Esophagus muscularis mucosa (tissue), 4 donors: ENCODE measurements around the gene RAB5A. TPM values are rescaled to one million over a fixed set of nuclear protein-coding genes. Genes with fewer than 3 reads are reported as not detected.
A peak's percentile ranks its signal among the peaks of the same experiment; 100 is the strongest.
"Not testable (repeated sequence)": the region's sequence is repeated elsewhere in the genome, so short reads cannot be mapped to it uniquely, and the experiment has no call there.

Experiments used
- DNase-seq: peaks from one replicate; pipeline ENCODE4 v3.0.0-alpha.2; 2017; ENCODE audit errors: extremely low spot score
- H3K27ac ChIP-seq, 4 donors: fragments of 200-600 bp; sonication (generic); replicated peaks in 1 of 4; 1 replicate in 3 of 4; 2 replicates in 1 of 4; pipeline ENCODE4 v1.5.1; 2016 to 2019; ENCODE audit warnings: mild to moderate bottlenecking in 1 of 4
- H3K27me3 ChIP-seq, 4 donors: fragments of 200-600 bp; sonication (generic); one replicate each; pipeline versions ENCODE4 v1.5.1 to v1.6.0; 2016 to 2019
- H3K36me3 ChIP-seq, 4 donors: fragments of 200-600 bp; sonication (generic); one replicate each; pipeline ENCODE4 v1.5.1; 2016 to 2019
- H3K4me1 ChIP-seq, 4 donors: fragments of 200-600 bp; sonication (generic); one replicate each; pipeline ENCODE4 v1.5.1; 2016 to 2019
- H3K4me3 ChIP-seq, 4 donors: fragments of 200-600 bp; sonication (generic); 1 replicate in 2 of 4; 2 replicates in 2 of 4; pipeline ENCODE4 v1.5.1; 2016 to 2019; ENCODE audit warnings: mild to moderate bottlenecking in 4 of 4, moderate library complexity in 1 of 4
- H3K9me3 ChIP-seq, 4 donors: fragments of 200-600 bp; sonication (generic); 1 replicate in 3 of 4; 2 replicates in 1 of 4; pipeline ENCODE4 v1.5.1; 2016 to 2019
- CTCF ChIP-seq, 3 experiments: fragments of 200-600 bp in 2 of 3; fragments of 450-650 bp in 1 of 3; sonication (generic) in 2 of 3; IDR thresholded peaks; one replicate each; pipeline ENCODE4 v1.5.1; 2017 to 2019; ENCODE audit warnings: antibody characterized with exemption in 3 of 3, mild to moderate bottlenecking in 2 of 3, moderate library complexity in 1 of 3
- EP300 ChIP-seq: sonication (generic); formaldehyde crosslinking; IDR thresholded peaks from one replicate; pipeline ENCODE4 v1.6.1; 2017; ENCODE audit warnings: antibody characterized with exemption
- POLR2A ChIP-seq: fragments of 450-650 bp; IDR thresholded peaks from one replicate; pipeline ENCODE4 v1.6.1; 2017; ENCODE audit warnings: antibody characterized with exemption, moderate library complexity, mild to moderate bottlenecking, low read depth
- POLR2AphosphoS5 ChIP-seq, 2 donors: sonication (generic); formaldehyde crosslinking; IDR thresholded peaks; one replicate each; pipeline ENCODE4 v1.6.1; 2017; ENCODE audit warnings: antibody characterized with exemption in 2 of 2
- WGBS: methylation state at CpG from one replicate; pipeline ENCODE4 v1.1.5; 2018; 5-methylcytosine and 5-hydroxymethylcytosine counted together
- intact Hi-C: fragments of 100-400 bp; cut with DNase I; formaldehyde crosslinking; loops from one replicate; pipeline ENCODE4 v1.15.1; 2023
- total RNA-seq, 4 donors: library from RNA; depleted of rRNA; stranded (reverse); fragments of >200 nt; gene quantifications; one replicate each; pipeline versions ENCODE4 v1.1.0 to v1.2.1, GENCODE V29; 2016

Gene RAB5A
- total RNA-seq, 4 donors from 2014 or later, result 74.8 to 92.1 (median 76.4) TPM

- TF ChIP-seq CTCF (IDR thresholded peaks at IDR 0.05), result no peak
- Histone ChIP-seq H3K4me1 (no peaks in the 10 kb centered on the region), H3K27ac (no peak within 1 kb of the TSS), H3K27me3 (no peaks in the 10 kb centered on the region), H3K9me3 (no peaks in the 10 kb centered on the region), H3K36me3 (no peaks in the 10 kb centered on the region), H3K4me3 (no peak within 1 kb of the TSS)
- WGBS, result 93% methylated on average over 4 of the region's 4 CpGs
- intact Hi-C loops, result no loop called here
- DNase-seq, result no peak
Measured at GRCh38 chr3:20012164-20012563, 65.3 kb downstream of the RAB5A start, which contains the start of gene PP2D1. Gene PP2D1 (minus strand): TSS chr3:20012264. CDS start chr3:20012072, 192 bp downstream.

GRCh38 chr3:20013396-20013795 lies 66.5 kb downstream of the RAB5A start:
- Histone ChIP-seq H3K4me3 (no peak overlapping the region), H3K27me3 (no peaks in the 10 kb centered on the region), H3K36me3 (no peaks in the 10 kb centered on the region), H3K27ac (no peak overlapping the region), H3K9me3 (no peaks in the 10 kb centered on the region), H3K4me1 (no peaks in the 10 kb centered on the region)
- intact Hi-C loops, result no loop called here
- no peak for DNase-seq
- WGBS, result 80% methylated on average over 1 of the region's 1 CpG
- TF ChIP-seq POLR2AphosphoS5 (IDR thresholded peaks at IDR 0.05) (no peak), EP300 (no peak), CTCF (IDR thresholded peaks at IDR 0.05) (no peak), POLR2A (no peak)

GRCh38 chr3:20015525-20015924 lies 68.6 kb downstream of the RAB5A start:
- intact Hi-C loops, result no loop called here
- no peak for TF ChIP-seq POLR2AphosphoS5 (IDR thresholded peaks at IDR 0.05)
- TF ChIP-seq POLR2A, result no peak
- TF ChIP-seq CTCF (IDR thresholded peaks at IDR 0.05), result no peak
- TF ChIP-seq EP300, result no peak
- DNase-seq, result no peak

GRCh38 chr3:20016076-20016475 lies 69.2 kb downstream of the RAB5A start:
- WGBS, result 94% methylated on average over 3 of the region's 3 CpGs
- H3K4me1 ChIP-seq, H3K36me3 ChIP-seq, H3K27ac ChIP-seq, DNase-seq, H3K27me3 ChIP-seq, H3K4me3 ChIP-seq, intact Hi-C loops, H3K9me3 ChIP-seq: not testable (repeated sequence)

More at GRCh38 chr3:20015525-20015924, 68.6 kb downstream of the RAB5A start:
- no peaks in the 10 kb centered on the region for H3K27me3 ChIP-seq
- H3K9me3 ChIP-seq, result no peaks in the 10 kb centered on the region
- H3K4me1 ChIP-seq, result no peaks in the 10 kb centered on the region
- H3K36me3 ChIP-seq, result no peaks in the 10 kb centered on the region
- no peak overlapping the region for H3K27ac ChIP-seq
- no peak overlapping the region for H3K4me3 ChIP-seq
- 94% methylated on average over 1 of the region's 1 CpG for WGBS

DNA sequence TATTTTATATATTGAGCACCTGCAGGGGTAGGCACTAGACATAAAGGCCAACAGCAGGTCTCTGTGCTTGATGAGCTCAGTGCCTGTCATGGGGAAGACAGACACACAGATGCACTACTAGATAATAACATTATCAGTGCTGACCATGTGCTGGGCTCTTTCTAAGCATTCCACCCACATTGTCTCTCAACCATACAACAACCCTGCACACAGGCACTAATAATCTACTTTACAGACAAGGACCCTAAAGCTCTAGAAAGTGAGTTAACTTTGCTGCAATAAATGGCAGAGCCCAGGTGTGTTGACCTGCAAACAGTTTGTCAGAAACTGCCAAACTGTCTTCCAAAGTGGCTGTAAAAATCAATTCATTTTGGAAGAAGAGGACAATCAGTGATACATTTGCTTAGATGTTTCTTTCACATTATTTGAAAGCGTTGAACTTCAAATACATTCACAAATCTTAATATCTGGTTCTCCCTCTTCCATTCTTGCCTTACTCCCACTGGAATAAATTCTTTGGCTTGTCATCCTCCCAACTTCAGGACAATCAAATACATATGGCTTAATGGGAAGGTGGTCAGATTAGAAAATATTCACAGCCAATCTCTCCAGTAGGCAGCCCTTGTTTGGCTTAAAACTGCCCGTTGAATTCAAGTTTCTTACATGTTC lies 76.2 kb downstream of the RAB5A start:
- H3K27me3 ChIP-seq, result no peaks in the 10 kb centered on the region
- no peaks in the 10 kb centered on the region for H3K9me3 ChIP-seq
- peaks cover 19 to 24% (median 22%) of the 10 kb centered on the region in 4 donors for H3K4me1 ChIP-seq
- intact Hi-C loops, result no loop called here
- no peak for DNase-seq
- H3K4me3 ChIP-seq, result no peak overlapping the region
- TF ChIP-seq POLR2A (no peak), POLR2AphosphoS5 (IDR thresholded peaks at IDR 0.05) (no peak), CTCF (IDR thresholded peaks at IDR 0.05) (no peak)
- peak overlapping the region; percentile 42 to 77 (median 72) for H3K27ac ChIP-seq
- 48% methylated on average over 2 of the region's 2 CpGs for WGBS
- no peaks in the 10 kb centered on the region for H3K36me3 ChIP-seq
